ENCODE measurements around the gene GAST. TPM values are rescaled to one million over a fixed set of nuclear protein-coding genes. Genes with fewer than 3 reads are reported as not detected.

Gene GAST
- total and polyA plus RNA-seq, 10 of the 15 experiments (the other 5 are each of a cell fraction or from before 2014, with no cell fraction given) = not detected

DNA sequence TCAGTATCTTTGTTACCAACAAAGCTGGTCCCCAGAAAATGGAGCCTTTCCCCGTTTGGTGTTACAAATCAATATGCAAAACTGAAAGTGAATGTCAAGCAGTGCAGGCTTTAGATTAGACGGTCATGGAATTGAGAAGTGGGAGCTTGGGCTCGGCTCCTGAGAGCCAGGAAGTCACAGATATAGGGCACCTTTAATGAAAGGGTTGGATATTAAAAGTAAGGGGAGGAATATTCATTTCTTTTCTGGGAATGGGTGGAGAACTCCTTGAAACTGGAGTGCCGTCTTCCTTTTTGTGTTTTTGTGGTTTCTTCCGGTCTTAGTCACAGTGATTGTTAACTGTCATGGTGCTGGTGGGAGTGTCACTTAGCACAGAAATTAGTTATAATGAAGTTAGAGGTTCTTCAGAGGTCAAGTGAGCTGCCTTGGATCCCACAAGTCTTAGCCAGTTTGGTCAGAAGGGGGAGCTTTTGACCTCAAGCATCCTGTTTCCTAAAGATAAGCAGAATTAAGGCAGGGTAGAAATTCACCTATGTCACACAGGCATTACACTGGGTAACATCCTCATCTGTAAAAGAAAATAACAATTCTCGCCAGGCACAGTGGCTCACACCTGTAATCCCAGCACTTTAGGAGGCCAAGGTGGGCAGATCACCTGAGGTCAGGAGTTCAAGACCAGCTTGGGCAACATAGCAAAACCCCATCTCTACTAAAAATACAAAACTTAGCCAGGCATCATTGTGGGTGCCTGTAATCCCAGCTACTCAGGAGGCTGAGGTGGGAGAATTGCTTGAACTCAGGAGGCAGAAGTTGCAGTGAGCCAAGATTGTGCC lies 33.0 kb upstream of the GAST start (continued):
- peak; percentile 77 for TF ChIP-seq DPF2 (IDR thresholded peaks at IDR 0.05)
- TF ChIP-seq, protein P1, sequence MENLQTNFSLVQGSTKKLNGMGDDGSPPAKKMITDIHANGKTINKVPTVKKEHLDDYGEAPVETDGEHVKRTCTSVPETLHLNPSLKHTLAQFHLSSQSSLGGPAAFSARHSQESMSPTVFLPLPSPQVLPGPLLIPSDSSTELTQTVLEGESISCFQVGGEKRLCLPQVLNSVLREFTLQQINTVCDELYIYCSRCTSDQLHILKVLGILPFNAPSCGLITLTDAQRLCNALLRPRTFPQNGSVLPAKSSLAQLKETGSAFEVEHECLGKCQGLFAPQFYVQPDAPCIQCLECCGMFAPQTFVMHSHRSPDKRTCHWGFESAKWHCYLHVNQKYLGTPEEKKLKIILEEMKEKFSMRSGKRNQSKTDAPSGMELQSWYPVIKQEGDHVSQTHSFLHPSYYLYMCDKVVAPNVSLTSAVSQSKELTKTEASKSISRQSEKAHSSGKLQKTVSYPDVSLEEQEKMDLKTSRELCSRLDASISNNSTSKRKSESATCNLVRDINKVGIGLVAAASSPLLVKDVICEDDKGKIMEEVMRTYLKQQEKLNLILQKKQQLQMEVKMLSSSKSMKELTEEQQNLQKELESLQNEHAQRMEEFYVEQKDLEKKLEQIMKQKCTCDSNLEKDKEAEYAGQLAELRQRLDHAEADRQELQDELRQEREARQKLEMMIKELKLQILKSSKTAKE (IDR thresholded peaks at IDR 0.05; ENCODE audit: low read depth, poor library complexity, severe bottlenecking) = peak; percentile 45
- peak; percentile 47; the same call in 1 of the 2 replicates for TF ChIP-seq YY1 (IDR thresholded peaks at IDR 0.05; ENCODE audit: low read depth, low read length)
- TF ChIP-seq RCOR1 (conservative IDR thresholded peaks at IDR 0.05; ENCODE audit: low read depth, low read length) = no peak
- no peak; the same call in 1 of the 2 replicates for TF ChIP-seq ZBTB40 (IDR thresholded peaks at IDR 0.05; ENCODE audit: borderline replicate concordance)
- no peak for TF ChIP-seq ATF3 (IDR thresholded peaks at IDR 0.05; ENCODE audit: borderline replicate concordance, extremely low read depth, low read depth, low read length)
- peak; percentile 92 for TF ChIP-seq MTA2 (IDR thresholded peaks at IDR 0.05; ENCODE audit: low read depth)
- peak in 1 of 2 experiments; percentile 40; a peak in 2 of 4 replicates for TF ChIP-seq BHLHE40 (IDR thresholded peaks at IDR 0.05; ENCODE audit: borderline replicate concordance in 1 of 2, low read depth in 2 of 2, low read length in 1 of 2)
- TF ChIP-seq NFXL1 (IDR thresholded peaks at IDR 0.05; ENCODE audit: borderline replicate concordance) = no peak
- no peak for TF ChIP-seq TARDBP (IDR thresholded peaks at IDR 0.05; ENCODE audit: borderline replicate concordance)
- TF ChIP-seq PBX3 (IDR thresholded peaks at IDR 0.05; ENCODE audit: insufficient replicate concordance, low read depth, low read length) = no peak
- TF ChIP-seq SP1 (IDR thresholded peaks at IDR 0.05; ENCODE audit: low read depth, low read length) = peak; percentile 63
- no peak for TF ChIP-seq BCLAF1 (IDR thresholded peaks at IDR 0.05)
- TF ChIP-seq GATAD2B (conservative IDR thresholded peaks at IDR 0.05; ENCODE audit: low read depth) = 0 out of 2 replicates have a peak, but pooled peaks have one; percentile 34
- TF ChIP-seq ASH2L (IDR thresholded peaks at IDR 0.05; ENCODE audit: borderline replicate concordance, low read depth) = 0 out of 2 replicates have a peak, but pooled peaks have one; percentile 57
- 0 out of 2 replicates have a peak, but pooled peaks have one; percentile 39 for TF ChIP-seq CBFB (IDR thresholded peaks at IDR 0.05; ENCODE audit: low read depth)

All from GM12878 (cell line).